Transverse colon (tissue), 4 donors: ENCODE results near the gene PIWIL4.

ENCODE experiments used
- CTCF ChIP-seq, 5 experiments: fragments of 200-600 bp in 3 of 5; fragments of 450-650 bp in 2 of 5; sonication (generic) in 3 of 5; IDR thresholded peaks; 1 replicate in 2 of 5; 2 replicates in 3 of 5; pipeline ENCODE4 v1.5.1; 2016 to 2017; ENCODE audit warnings: antibody characterized with exemption in 5 of 5, inconsistent platforms in 3 of 5, mild to moderate bottlenecking in 2 of 5, moderate library complexity in 1 of 5
- EP300 ChIP-seq: sonication (generic); formaldehyde crosslinking; IDR thresholded peaks from one replicate; pipeline ENCODE4 v1.6.1; 2017; ENCODE audit warnings: antibody characterized with exemption, low read depth
- POLR2A ChIP-seq: fragments of 450-650 bp; IDR thresholded peaks from one replicate; pipeline ENCODE4 v1.6.1; 2016; ENCODE audit warnings: antibody characterized with exemption, mild to moderate bottlenecking, moderate library complexity
- POLR2AphosphoS5 ChIP-seq, 3 donors: sonication (generic); formaldehyde crosslinking; IDR thresholded peaks; one replicate each; pipeline ENCODE4 v1.6.1; 2016; ENCODE audit warnings: antibody characterized with exemption in 3 of 3

- TF ChIP-seq CTCF (IDR thresholded peaks at IDR 0.05) (no peak), POLR2AphosphoS5 (IDR thresholded peaks at IDR 0.05) (no peak), POLR2A (no peak), EP300 (no peak)
These were observed 21.3 kb downstream of the PIWIL4 start for GRCh38 chr11:94588366-94588942.
